Stomach (tissue), 4 donors: ENCODE measurements around the gene WDR54.

ENCODE experiments used
- POLR2A ChIP-seq, 4 donors: fragments of 450-650 bp; IDR thresholded peaks; one replicate each; pipeline ENCODE4 v1.6.1; 2016; ENCODE audit warnings: antibody characterized with exemption in 4 of 4, control low read depth in 2 of 4, mild to moderate bottlenecking in 1 of 4, moderate library complexity in 1 of 4
- POLR2AphosphoS5 ChIP-seq, 3 donors: sonication (generic); formaldehyde crosslinking; IDR thresholded peaks; one replicate each; pipeline ENCODE4 v1.6.1; 2016; ENCODE audit warnings: antibody characterized with exemption in 3 of 3
- TF ChIP-seq, protein P1 (sequence below), 7 experiments: fragments of 450-650 bp in 4 of 7; fragments of 200-600 bp in 3 of 7; sonication (generic) in 3 of 7; IDR thresholded peaks; one replicate each; pipeline ENCODE4 v1.5.1; 2016 to 2019; ENCODE audit warnings: antibody characterized with exemption in 7 of 7, control low read depth in 2 of 7, mild to moderate bottlenecking in 1 of 7

- TF ChIP-seq, protein P1, sequence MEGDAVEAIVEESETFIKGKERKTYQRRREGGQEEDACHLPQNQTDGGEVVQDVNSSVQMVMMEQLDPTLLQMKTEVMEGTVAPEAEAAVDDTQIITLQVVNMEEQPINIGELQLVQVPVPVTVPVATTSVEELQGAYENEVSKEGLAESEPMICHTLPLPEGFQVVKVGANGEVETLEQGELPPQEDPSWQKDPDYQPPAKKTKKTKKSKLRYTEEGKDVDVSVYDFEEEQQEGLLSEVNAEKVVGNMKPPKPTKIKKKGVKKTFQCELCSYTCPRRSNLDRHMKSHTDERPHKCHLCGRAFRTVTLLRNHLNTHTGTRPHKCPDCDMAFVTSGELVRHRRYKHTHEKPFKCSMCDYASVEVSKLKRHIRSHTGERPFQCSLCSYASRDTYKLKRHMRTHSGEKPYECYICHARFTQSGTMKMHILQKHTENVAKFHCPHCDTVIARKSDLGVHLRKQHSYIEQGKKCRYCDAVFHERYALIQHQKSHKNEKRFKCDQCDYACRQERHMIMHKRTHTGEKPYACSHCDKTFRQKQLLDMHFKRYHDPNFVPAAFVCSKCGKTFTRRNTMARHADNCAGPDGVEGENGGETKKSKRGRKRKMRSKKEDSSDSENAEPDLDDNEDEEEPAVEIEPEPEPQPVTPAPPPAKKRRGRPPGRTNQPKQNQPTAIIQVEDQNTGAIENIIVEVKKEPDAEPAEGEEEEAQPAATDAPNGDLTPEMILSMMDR (IDR thresholded peaks at IDR 0.05): no peak
- TF ChIP-seq POLR2AphosphoS5 (IDR thresholded peaks at IDR 0.05) (no peak), POLR2A (IDR thresholded peaks at IDR 0.05) (no peak)
These were observed 8.2 kb downstream of the WDR54 start for GRCh38 chr2:74429487-74430451.
